ENCODE measurements around the gene PYGM.

- TF ChIP-seq CTCF (IDR thresholded peaks at IDR 0.05), result peak; percentile 51
- TF ChIP-seq ZFX (IDR thresholded peaks at IDR 0.05; ENCODE audit: borderline replicate concordance), result no peak
Observed at GRCh38 chr11:64804346-64805210, 44.8 kb upstream of the PYGM start.
